Sigmoid colon (tissue), 4 donors: ENCODE results near the gene CCDC127.

Experiments used
- EP300 ChIP-seq, 4 donors: sonication (generic); formaldehyde crosslinking; IDR thresholded peaks; one replicate each; pipeline ENCODE4 v1.6.1; 2017; ENCODE audit warnings: antibody characterized with exemption in 4 of 4
- POLR2AphosphoS5 ChIP-seq, 4 donors: sonication (generic); formaldehyde crosslinking; IDR thresholded peaks; one replicate each; pipeline ENCODE4 v1.6.1; 2017; ENCODE audit warnings: antibody characterized with exemption in 4 of 4

DNA sequence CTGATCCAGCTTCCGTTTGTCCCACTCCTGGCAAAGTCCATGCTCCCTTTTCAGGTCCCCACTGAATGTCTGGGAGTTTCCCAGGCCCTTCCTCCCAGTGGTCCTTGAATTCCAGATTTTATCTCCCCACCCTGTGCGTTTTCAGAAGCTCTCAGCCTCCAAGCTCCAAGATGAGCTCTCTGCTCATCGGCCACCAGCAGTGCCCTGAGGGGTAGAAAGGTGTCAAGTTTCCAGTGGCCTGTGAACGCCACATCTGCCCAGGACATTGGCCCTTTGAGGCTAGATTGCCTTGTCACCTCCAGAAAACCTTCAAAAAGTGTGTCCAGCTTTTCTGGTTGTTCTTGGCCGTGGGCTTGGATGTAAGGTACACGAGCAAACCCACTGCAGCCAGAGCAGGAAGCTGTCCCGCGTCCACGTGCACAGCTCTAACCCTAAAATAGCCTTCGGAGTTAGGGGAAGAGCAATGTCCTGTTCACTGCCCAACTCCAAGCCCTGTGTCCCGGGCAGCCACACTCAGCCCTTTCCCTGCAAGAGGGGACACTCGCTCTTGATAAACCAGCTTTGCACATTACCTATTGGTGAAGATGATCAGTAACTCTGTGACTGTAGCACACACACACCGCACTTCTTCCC is 37.6 kb downstream of the CCDC127 start:
- no peak for TF ChIP-seq EP300 (IDR thresholded peaks at IDR 0.05)
- TF ChIP-seq POLR2AphosphoS5 (IDR thresholded peaks at IDR 0.05) = no peak
